Right lobe of liver (tissue), 6 donors: ENCODE data around the gene TGM2. TPM values are rescaled to one million over a fixed set of nuclear protein-coding genes. Genes with fewer than 3 reads are reported as not detected.

Experiments used
- ATAC-seq, 4 donors: fragments of 200-7000 bp; cut with Tn5 transposase; one replicate each; pipeline ENCODE4 v1.9.1; 2020; ENCODE audit warnings: mild to moderate bottlenecking in 4 of 4, moderate library complexity in 4 of 4
- DNase-seq, 3 donors: peaks; one replicate each; pipeline ENCODE4 v3.0.0-alpha.2; 2020
- H3K27ac ChIP-seq, 3 donors: fragments of 200-600 bp; one replicate each; pipeline ENCODE4 v1.8.0; 2022
- H3K27me3 ChIP-seq, 2 donors: fragments of 200-600 bp; one replicate each; pipeline ENCODE4 v1.8.0; 2022
- H3K36me3 ChIP-seq, 4 donors: fragments of 200-600 bp; sonication (generic) in 1 of 4; one replicate each; pipeline versions ENCODE4 v1.5.1 to v1.8.0; 2017 to 2022; ENCODE audit warnings: control low read depth in 1 of 4
- H3K4me1 ChIP-seq, 4 donors: fragments of 200-600 bp; sonication (generic) in 1 of 4; one replicate each; pipeline versions ENCODE4 v1.5.1 to v1.8.0; 2017 to 2022; ENCODE audit warnings: control low read depth in 1 of 4
- H3K4me3 ChIP-seq, 3 donors: fragments of 200-600 bp; one replicate each; pipeline ENCODE4 v1.8.0; 2022
- H3K9me3 ChIP-seq, 4 donors: fragments of 200-600 bp; sonication (generic) in 1 of 4; one replicate each; pipeline versions ENCODE4 v1.5.1 to v1.8.0; 2017 to 2022; ENCODE audit warnings: control low read depth in 1 of 4
- CTCF ChIP-seq, 4 donors: fragments of 200-600 bp in 3 of 4; fragments of 450-650 bp in 1 of 4; IDR thresholded peaks; one replicate each; pipeline versions ENCODE4 v1.5.1 to v1.8.0; 2016 to 2022; ENCODE audit warnings: antibody characterized with exemption in 4 of 4, mild to moderate bottlenecking in 2 of 4
- POLR2A ChIP-seq: fragments of 450-650 bp; IDR thresholded peaks from one replicate; pipeline ENCODE4 v1.6.1; 2017; ENCODE audit warnings: antibody characterized with exemption, mild to moderate bottlenecking
- WGBS: methylation state at CpG from one replicate; pipeline ENCODE4 v1.1.6; 2018; ENCODE audit warnings: low coverage, low lambda C conversion rate; ENCODE audit not compliant: insufficient coverage; ENCODE audit errors: missing lambda C conversion rate; 5-methylcytosine and 5-hydroxymethylcytosine counted together
- intact Hi-C, 2 donors: fragments of 100-400 bp; cut with DNase I; formaldehyde crosslinking; loops; one replicate each; pipeline versions ENCODE4 v1.11.2 to v1.14.1; 2022
- total RNA-seq, 6 experiments: library from RNA; depleted of rRNA in 2 of 6; stranded (reverse); fragments of >200 nt in 2 of 6; fragmentation: NEBNext Ultra II Directional in 3 of 6; extraction: Animal tissue kit (Norgen Biotek cat#: 25700) in 3 of 6; gene quantifications; one replicate each; pipeline versions ENCODE4 v1.1.0 to v1.2.4, GENCODE V29; 2016 to 2023
- donor health status: DM: no; HTN: yes; CAD: no.
- donor health status: DM: no; HTN: no; CAD: no.
- donor health status: DM: no; HTN: no; CAD: no.
- donor health status: DM: no; HTN: yes; CAD: no.
- donor health status: DM: no; HTN: yes; CAD: no.

The TGM2 gene
- total RNA-seq, 6 experiments from 2014 or later = 135 to 940 (median 474) TPM

DNA sequence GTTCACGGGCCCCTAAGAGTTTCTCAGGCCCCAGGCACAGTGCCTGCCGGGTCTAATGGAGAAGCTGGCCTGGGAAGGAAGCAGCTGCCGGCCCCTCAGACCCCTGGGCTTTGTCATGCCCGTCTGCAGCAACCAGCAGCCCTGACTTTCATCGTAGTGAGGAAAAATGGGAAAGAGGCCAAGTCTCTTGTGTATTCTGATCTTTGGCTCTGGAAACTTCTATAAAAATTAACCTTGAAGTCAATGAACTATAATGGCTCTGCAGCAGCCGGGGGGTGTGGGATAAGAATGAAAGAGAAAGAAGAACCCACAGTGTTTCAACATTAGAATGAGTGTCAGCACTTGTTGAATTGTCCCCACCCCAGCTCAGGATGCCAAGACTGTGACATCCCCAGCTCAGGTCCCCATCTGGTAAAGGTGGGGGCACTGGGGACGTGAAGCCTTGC is 12.9 kb downstream of the TGM2 start:
- H3K4me1 ChIP-seq = peaks cover 0 to 55% (median 26%) of the 10 kb centered on the region in 4 donors

DNA sequence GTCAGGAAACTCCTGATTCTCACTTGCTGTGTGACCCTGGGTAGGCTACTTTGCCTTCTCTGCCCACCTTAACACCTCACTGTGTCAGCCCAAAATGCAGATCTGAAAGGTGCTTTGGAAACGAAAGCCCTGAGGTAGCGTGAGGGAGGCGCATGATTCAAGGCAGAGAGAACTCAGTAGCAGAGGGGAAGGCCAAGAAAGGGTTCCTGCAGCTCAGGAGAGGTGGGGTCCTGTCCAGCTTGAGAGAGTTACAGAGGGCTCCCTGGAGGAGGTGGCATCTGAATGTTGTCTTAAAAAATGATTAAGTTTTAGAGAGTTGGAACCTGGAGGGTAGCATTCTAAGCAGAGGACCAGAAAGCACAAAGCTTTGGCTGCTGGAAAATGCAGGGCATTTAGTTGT is 13.6 kb downstream of the TGM2 start:
- Histone ChIP-seq H3K27ac (peak overlapping the region; percentile 78 to 92 (median 87)), H3K4me1 (peaks cover 0 to 55% (median 28%) of the 10 kb centered on the region in 4 donors), H3K9me3 (no peaks in the 10 kb centered on the region), H3K27me3 (no peaks in the 10 kb centered on the region), H3K4me3 (no peak overlapping the region), H3K36me3 (peaks cover 21 to 54% (median 24%) of the 10 kb centered on the region in 4 donors)
- intact Hi-C loops = no loop called here
- TF ChIP-seq POLR2A (no peak), CTCF (IDR thresholded peaks at IDR 0.05) (no peak)
- no peak for ATAC-seq
- peak in 1 of 3 donors; percentile 16 for DNase-seq
- 62% methylated on average over 3 of the region's 3 CpGs for WGBS

More for the DNA sequence above, 12.9 kb downstream of the TGM2 start:
- WGBS = 5% methylated on average over 6 of the region's 7 CpGs
- Histone ChIP-seq H3K27me3 (no peaks in the 10 kb centered on the region), H3K9me3 (no peaks in the 10 kb centered on the region), H3K27ac (peak overlapping the region; percentile 78 to 92 (median 87)), H3K4me3 (peak overlapping the region in 2 of 3 donors; percentile 14 to 31), H3K36me3 (peaks cover 19 to 57% (median 23%) of the 10 kb centered on the region in 4 donors)
- TF ChIP-seq POLR2A (peak; percentile 12), CTCF (IDR thresholded peaks at IDR 0.05) (no peak)
- ATAC-seq = peak; percentile 51 to 79 (median 78)
- intact Hi-C loops = no loop called here
- peak in 2 of 3 donors; percentile 70 to 78 for DNase-seq

GRCh38 chr20:38150335-38151170 is 14.5 kb downstream of the TGM2 start:
- H3K4me3 ChIP-seq = no peak overlapping the region
- peaks cover 0 to 62% (median 32%) of the 10 kb centered on the region in 4 donors for H3K4me1 ChIP-seq
- no peaks in the 10 kb centered on the region for H3K9me3 ChIP-seq
- peaks cover 19 to 53% (median 24%) of the 10 kb centered on the region in 4 donors for H3K36me3 ChIP-seq
- no peaks in the 10 kb centered on the region for H3K27me3 ChIP-seq
- no peak for ATAC-seq
- peak in 2 of 3 donors; percentile 12 to 21 for DNase-seq
- peak overlapping the region; percentile 78 to 92 (median 87) for H3K27ac ChIP-seq
- intact Hi-C loops = no loop called here
- TF ChIP-seq CTCF (IDR thresholded peaks at IDR 0.05) = no peak
- no peak for TF ChIP-seq POLR2A
- WGBS = 34% methylated on average over 2 of the region's 8 CpGs

- TF ChIP-seq CTCF (IDR thresholded peaks at IDR 0.05) = no peak
- peak; percentile 3 for TF ChIP-seq POLR2A
- Histone ChIP-seq H3K36me3 (peaks cover 11 to 38% (median 22%) of the 10 kb centered on the region in 4 donors), H3K4me3 (no peak overlapping the region), H3K4me1 (peaks cover 4 to 74% (median 38%) of the 10 kb centered on the region in 4 donors), H3K27me3 (no peaks in the 10 kb centered on the region), H3K27ac (peak overlapping the region in 1 of 3 donors; percentile 92), H3K9me3 (no peaks in the 10 kb centered on the region)
- DNase-seq (peak in 2 of 3 donors; percentile 18 to 35), ATAC-seq (no peak)
- intact Hi-C loops = no loop called here
- WGBS = 70% methylated on average over 8 of the region's 9 CpGs
These were observed 16.6 kb downstream of the TGM2 start for GRCh38 chr20:38148328-38149102.
